KOPT-K1 (cell line): ENCODE data around the gene CTPS1.

Experiments used
- H3K27ac ChIP-seq: fragments of 200-600 bp; sonication (generic); 2 replicates; pipeline ENCODE4 v1.5.1; 2016; ENCODE audit warnings: antibody characterized with exemption, mild to moderate bottlenecking, low read depth, low read length; ENCODE audit not compliant: poor library complexity, severe bottlenecking
- H3K36me3 ChIP-seq: fragments of 200-600 bp; sonication (generic); 2 replicates; pipeline ENCODE4 v1.5.1; 2017; ENCODE audit warnings: antibody characterized with exemption, mild to moderate bottlenecking, low read length, moderate library complexity; ENCODE audit not compliant: insufficient read depth
- H3K9me3 ChIP-seq: fragments of 200-600 bp; sonication (generic); 2 replicates; pipeline ENCODE4 v1.5.1; 2017; ENCODE audit warnings: antibody characterized with exemption, low read length, mild to moderate bottlenecking; ENCODE audit not compliant: insufficient read depth, poor library complexity, severe bottlenecking

The CTPS1 gene

GRCh38 chr1:40979241-40980067 is at the start of gene CTPS1:
Gene CTPS1 (plus strand): TSS chr1:40979696. CDS start chr1:40983291, 3,595 bp downstream.
- peaks cover 35% of the 10 kb centered on the region for H3K36me3 ChIP-seq
- no peaks in the 10 kb centered on the region for H3K9me3 ChIP-seq
- peak within 1 kb of the TSS; percentile 90 for H3K27ac ChIP-seq

GRCh38 chr1:40930174-40930964 is 49.1 kb upstream of the CTPS1 start:
- Histone ChIP-seq H3K36me3 (no peaks in the 10 kb centered on the region), H3K27ac (no peak overlapping the region), H3K9me3 (no peaks in the 10 kb centered on the region)

GRCh38 chr1:40931601-40932000 is 47.9 kb upstream of the CTPS1 start:
- H3K36me3 ChIP-seq: no peaks in the 10 kb centered on the region
- no peak overlapping the region for H3K27ac ChIP-seq
- H3K9me3 ChIP-seq: no peaks in the 10 kb centered on the region

- H3K36me3 ChIP-seq: no peaks in the 10 kb centered on the region
- no peak overlapping the region for H3K27ac ChIP-seq
- no peaks in the 10 kb centered on the region for H3K9me3 ChIP-seq
Measured at GRCh38 chr1:40932006-40932405, 47.5 kb upstream of the CTPS1 start.

GRCh38 chr1:40936931-40937339 is 42.6 kb upstream of the CTPS1 start:
- Histone ChIP-seq H3K27ac (no peak overlapping the region), H3K36me3 (no peaks in the 10 kb centered on the region)

GRCh38 chr1:40938393-40938792 is 41.1 kb upstream of the CTPS1 start:
- H3K9me3 ChIP-seq: no peaks in the 10 kb centered on the region
- no peak overlapping the region for H3K27ac ChIP-seq
- H3K36me3 ChIP-seq: no peaks in the 10 kb centered on the region

More at GRCh38 chr1:40936931-40937339, 42.6 kb upstream of the CTPS1 start:
- H3K9me3 ChIP-seq: no peaks in the 10 kb centered on the region

- Histone ChIP-seq H3K36me3 (no peaks in the 10 kb centered on the region), H3K27ac (no peak overlapping the region), H3K9me3 (no peaks in the 10 kb centered on the region)
Measured at GRCh38 chr1:40939320-40940059, 40.0 kb upstream of the CTPS1 start.

- H3K9me3 ChIP-seq: no peaks in the 10 kb centered on the region
- no peaks in the 10 kb centered on the region for H3K36me3 ChIP-seq
- no peak overlapping the region for H3K27ac ChIP-seq
Measured at GRCh38 chr1:40944326-40944725, 35.2 kb upstream of the CTPS1 start.

GRCh38 chr1:40944841-40945430 is 34.6 kb upstream of the CTPS1 start:
- no peak overlapping the region for H3K27ac ChIP-seq
- H3K9me3 ChIP-seq: no peaks in the 10 kb centered on the region
- no peaks in the 10 kb centered on the region for H3K36me3 ChIP-seq

- Histone ChIP-seq H3K36me3 (no peaks in the 10 kb centered on the region), H3K27ac (no peak overlapping the region), H3K9me3 (no peaks in the 10 kb centered on the region)
Measured at GRCh38 chr1:40945491-40945973, 34.0 kb upstream of the CTPS1 start.

- Histone ChIP-seq H3K27ac (no peak overlapping the region), H3K9me3 (no peaks in the 10 kb centered on the region), H3K36me3 (no peaks in the 10 kb centered on the region)
Measured at GRCh38 chr1:40948741-40949443, 30.6 kb upstream of the CTPS1 start.

- Histone ChIP-seq H3K36me3 (no peaks in the 10 kb centered on the region), H3K9me3 (no peaks in the 10 kb centered on the region), H3K27ac (no peak overlapping the region)
Measured at GRCh38 chr1:40949563-40949962, 29.9 kb upstream of the CTPS1 start.

- H3K36me3 ChIP-seq: no peaks in the 10 kb centered on the region
- no peak overlapping the region for H3K27ac ChIP-seq
- no peaks in the 10 kb centered on the region for H3K9me3 ChIP-seq
Measured at GRCh38 chr1:40951943-40952743, 27.4 kb upstream of the CTPS1 start.
